IPS DF 6.9 (cell line): Measurements from ENCODE around the gene INPP4A.
A peak's percentile ranks its signal among the peaks of the same experiment; 100 is the strongest.

Experiments used
- DNase-seq: peaks from one replicate; pipeline ENCODE4 v3.0.0-alpha.2; 2013; ENCODE audit warnings: low read depth, low spot score
- H3K27ac ChIP-seq: one replicate; pipeline ENCODE4 v1.5.1; 2013; ENCODE audit warnings: low read length, control low read depth
- H3K27me3 ChIP-seq: 2 replicates; pipeline ENCODE4 v1.6.1; 2013; ENCODE audit warnings: mild to moderate bottlenecking, low read length; ENCODE audit not compliant: control insufficient read depth, insufficient read depth
- H3K36me3 ChIP-seq: 2 replicates; pipeline ENCODE4 v1.6.1; 2013; ENCODE audit warnings: low read length; ENCODE audit not compliant: control insufficient read depth, insufficient read depth
- H3K4me1 ChIP-seq: 2 replicates; pipeline ENCODE4 v1.6.1; 2013; ENCODE audit warnings: low read length; ENCODE audit not compliant: control insufficient read depth, insufficient read depth
- H3K4me3 ChIP-seq: 2 replicates; pipeline ENCODE4 v1.5.1; 2013; ENCODE audit warnings: mild to moderate bottlenecking, low read length
- H3K9me3 ChIP-seq: 2 replicates; pipeline ENCODE4 v1.6.1; 2013; ENCODE audit warnings: low read length, inconsistent platforms; ENCODE audit not compliant: control insufficient read depth, insufficient read depth
- WGBS: extraction: QIAGEN DNeasy Blood & Tissue Kit; methylation state at CpG from one replicate; pipeline ENCODE4 v1.1.7; 2013; ENCODE audit warnings: mixed read lengths, missing lambda C conversion rate; ENCODE audit not compliant: insufficient read length, insufficient coverage; 5-methylcytosine and 5-hydroxymethylcytosine counted together

Gene INPP4A

DNA sequence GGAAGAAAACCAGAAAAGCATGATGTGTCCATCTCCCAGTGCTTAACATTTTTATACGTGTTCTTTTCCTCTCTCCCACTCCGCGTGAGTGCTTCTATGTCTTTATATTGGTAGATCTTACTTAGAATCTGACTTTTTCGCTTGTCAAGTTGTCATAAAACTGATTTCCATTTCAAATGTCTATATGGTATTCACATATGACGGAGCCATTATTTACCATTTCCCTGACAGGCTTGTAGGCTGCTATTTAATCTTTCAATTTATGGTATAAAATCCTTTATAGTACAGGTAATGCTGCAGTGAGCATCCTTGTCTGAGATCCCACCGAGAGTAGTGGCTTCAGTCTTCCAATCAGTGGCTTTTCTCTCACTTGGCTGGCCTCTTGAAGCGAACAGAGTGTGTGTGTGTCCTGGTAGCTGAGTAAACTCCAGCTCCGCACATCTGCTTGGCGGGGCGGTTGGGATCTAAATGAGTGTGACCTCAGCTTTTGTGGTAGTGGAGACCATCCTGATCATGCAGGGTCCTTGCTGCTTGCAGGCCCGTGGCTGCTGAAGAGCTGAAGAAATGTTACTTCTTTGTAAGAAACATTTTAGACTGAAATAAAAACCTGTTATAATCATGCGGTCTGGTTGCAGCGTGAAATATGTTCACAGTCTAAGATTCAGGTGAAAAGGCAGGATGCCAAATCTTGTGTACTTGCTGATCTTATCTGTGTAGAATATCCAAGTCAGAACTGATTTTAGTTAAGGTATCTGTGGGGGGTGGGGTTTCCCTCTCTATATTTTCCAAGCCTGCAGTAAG is 40.2 kb downstream of the INPP4A start:
- H3K4me3 ChIP-seq, result no peak overlapping the region
- peaks cover 9% of the 10 kb centered on the region; the same call in 1 of the 2 replicates for H3K4me1 ChIP-seq
- H3K36me3 ChIP-seq, result no peaks in the 10 kb centered on the region
- no peaks in the 10 kb centered on the region for H3K9me3 ChIP-seq
- H3K27me3 ChIP-seq, result no peaks in the 10 kb centered on the region
- DNase-seq, result no peak
- no peak overlapping the region for H3K27ac ChIP-seq
- no CpG with 5 or more reads among the region's 13 CpGs for WGBS

- Histone ChIP-seq H3K4me3 (no peak overlapping the region), H3K27ac (no peak overlapping the region), H3K27me3 (no peaks in the 10 kb centered on the region), H3K4me1 (peaks cover 9% of the 10 kb centered on the region; the same call in 1 of the 2 replicates), H3K36me3 (no peaks in the 10 kb centered on the region), H3K9me3 (no peaks in the 10 kb centered on the region)
- no peak for DNase-seq
- no CpG with 5 or more reads among the region's 4 CpGs for WGBS
Observed at GRCh38 chr2:98485453-98485755, 40.7 kb downstream of the INPP4A start.

DNA sequence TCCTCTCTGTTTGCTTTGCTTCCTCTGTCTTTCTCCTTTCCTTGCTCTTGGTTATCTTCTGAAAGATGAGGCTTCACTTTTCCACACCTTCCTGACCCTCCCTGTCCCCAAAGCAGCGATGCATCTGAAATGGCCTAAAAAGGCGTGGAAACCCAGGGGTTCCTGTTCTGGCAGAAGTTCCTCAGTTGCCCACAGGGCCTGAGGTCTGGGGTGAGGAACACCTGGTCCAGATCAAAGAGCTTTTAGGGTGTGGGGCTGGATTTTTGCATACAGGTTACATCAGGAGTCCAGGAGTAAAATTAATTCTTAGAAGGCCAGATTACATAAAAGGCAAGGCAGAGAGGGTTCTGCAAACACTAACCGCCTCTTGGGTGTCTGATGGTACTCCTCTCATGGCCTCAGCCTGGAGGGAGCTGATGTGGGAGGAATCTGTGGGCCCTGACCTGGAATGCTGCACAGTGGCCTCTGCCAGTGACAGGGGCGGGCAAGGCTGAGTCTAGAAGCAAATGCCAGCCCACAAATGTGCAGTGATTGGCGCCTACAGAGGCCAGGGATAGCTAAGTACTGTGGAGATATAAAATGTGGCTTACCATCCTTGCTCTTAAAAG is 41.8 kb downstream of the INPP4A start:
- Histone ChIP-seq H3K27me3 (no peaks in the 10 kb centered on the region), H3K4me1 (peaks cover 7% of the 10 kb centered on the region; the same call in 1 of the 2 replicates), H3K27ac (no peak overlapping the region), H3K9me3 (no peaks in the 10 kb centered on the region), H3K36me3 (no peaks in the 10 kb centered on the region), H3K4me3 (no peak overlapping the region)
- no CpG with 5 or more reads among the region's 5 CpGs for WGBS
- no peak for DNase-seq

DNA sequence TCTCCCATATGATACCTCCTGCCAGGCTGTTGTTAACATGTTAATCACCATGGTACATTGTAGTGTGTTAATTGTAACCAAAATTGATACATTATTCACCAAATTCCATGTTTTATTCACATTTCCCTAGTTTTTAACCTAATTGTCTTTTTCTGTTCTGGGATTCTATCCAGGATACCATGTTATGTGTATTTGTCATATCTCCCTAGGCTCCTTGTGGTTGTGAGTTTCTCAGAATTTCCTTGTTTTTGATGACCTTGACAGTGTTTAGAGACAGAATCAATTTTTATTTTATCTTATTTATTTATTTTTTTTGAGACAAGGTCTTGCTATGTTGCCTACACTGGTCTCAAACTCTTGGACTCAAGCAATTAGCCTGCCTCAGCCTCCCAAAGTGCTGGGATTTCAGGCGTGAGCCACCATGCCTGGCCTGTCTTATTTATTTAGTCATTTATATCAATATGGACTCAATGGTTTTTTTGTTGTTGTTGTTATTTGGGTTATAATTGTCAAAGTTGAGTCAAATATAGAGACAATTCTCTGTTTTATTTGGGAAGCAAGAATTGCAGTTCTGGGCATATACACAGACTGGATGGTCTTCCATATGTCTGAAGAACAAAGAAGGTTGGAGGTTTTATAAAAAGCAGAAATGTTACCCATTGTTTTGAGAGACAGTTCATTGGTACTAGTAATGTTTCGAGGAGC is 42.6 kb downstream of the INPP4A start:
- WGBS, result no CpG with 5 or more reads among the region's 2 CpGs
- Histone ChIP-seq H3K4me3 (no peak overlapping the region), H3K9me3 (no peaks in the 10 kb centered on the region), H3K27ac (no peak overlapping the region), H3K4me1 (peaks cover 7% of the 10 kb centered on the region; the same call in 1 of the 2 replicates), H3K36me3 (no peaks in the 10 kb centered on the region), H3K27me3 (no peaks in the 10 kb centered on the region)
- no peak for DNase-seq

DNA sequence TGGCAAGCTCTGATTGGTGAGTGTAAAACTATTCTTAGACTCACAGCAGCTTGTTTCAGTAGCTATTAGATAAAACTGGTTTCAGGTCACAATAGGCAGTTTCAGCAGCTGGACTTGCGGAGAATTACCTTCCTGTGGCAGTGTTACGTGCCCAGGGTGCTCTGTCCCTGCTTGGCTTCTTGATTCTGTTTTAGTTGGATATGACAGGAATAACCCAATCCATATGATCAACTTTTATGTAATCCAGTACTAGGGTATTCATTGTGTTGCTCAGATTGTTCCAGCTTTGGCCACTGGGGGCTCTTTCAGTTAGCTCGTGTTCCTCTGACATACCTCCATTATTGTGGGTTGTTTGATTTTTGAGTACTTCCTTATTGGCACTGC is 43.1 kb downstream of the INPP4A start:
- H3K27ac ChIP-seq, result no peak overlapping the region
- H3K4me1 ChIP-seq, result peaks cover 7% of the 10 kb centered on the region; the same call in 1 of the 2 replicates
- no peaks in the 10 kb centered on the region for H3K9me3 ChIP-seq
- H3K4me3 ChIP-seq, result no peak overlapping the region
- peak; percentile 22 for DNase-seq
- no peaks in the 10 kb centered on the region for H3K27me3 ChIP-seq
- H3K36me3 ChIP-seq, result no peaks in the 10 kb centered on the region
- WGBS, result no CpG with 5 or more reads among the region's 3 CpGs

GRCh38 chr2:98488252-98488651 is 43.6 kb downstream of the INPP4A start:
- WGBS, result no CpG with 5 or more reads among the region's 4 CpGs
- Histone ChIP-seq H3K27me3 (no peaks in the 10 kb centered on the region), H3K27ac (no peak overlapping the region), H3K4me3 (no peak overlapping the region), H3K9me3 (no peaks in the 10 kb centered on the region), H3K4me1 (peaks cover 7% of the 10 kb centered on the region; the same call in 1 of the 2 replicates), H3K36me3 (no peaks in the 10 kb centered on the region)
- no peak for DNase-seq

DNA sequence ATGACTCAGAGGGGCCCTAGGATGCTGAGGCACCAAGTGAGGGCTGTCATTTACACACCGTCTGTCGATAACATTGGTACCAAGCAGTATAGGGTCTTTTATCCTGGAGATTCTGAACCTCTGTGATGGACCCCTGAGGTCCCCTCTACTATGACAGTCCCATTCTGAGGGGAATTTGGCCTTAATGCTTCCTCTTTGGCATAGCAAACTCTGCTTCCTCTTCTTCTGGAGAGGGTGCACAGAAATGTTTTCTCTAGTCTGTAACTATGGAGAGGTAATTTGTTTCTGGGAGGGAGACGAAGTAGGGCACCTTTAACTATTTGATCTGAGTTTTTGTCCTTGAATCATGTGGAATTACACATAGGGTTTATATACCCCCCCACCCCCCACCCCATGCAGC is 44.8 kb downstream of the INPP4A start:
- Histone ChIP-seq H3K4me3 (no peak overlapping the region), H3K27me3 (no peaks in the 10 kb centered on the region), H3K9me3 (no peaks in the 10 kb centered on the region), H3K36me3 (no peaks in the 10 kb centered on the region), H3K4me1 (peaks cover 3% of the 10 kb centered on the region; the same call in 1 of the 2 replicates), H3K27ac (no peak overlapping the region)
- no CpG with 5 or more reads among the region's 3 CpGs for WGBS
- DNase-seq, result no peak

GRCh38 chr2:98489971-98490962 is 45.6 kb downstream of the INPP4A start:
- Histone ChIP-seq H3K36me3 (no peaks in the 10 kb centered on the region), H3K4me1 (0 out of 2 replicates have a peak, but pooled peaks cover 2% of the 10 kb centered on the region), H3K27me3 (no peaks in the 10 kb centered on the region), H3K27ac (no peak overlapping the region), H3K9me3 (no peaks in the 10 kb centered on the region), H3K4me3 (no peak overlapping the region)
- WGBS, result no CpG with 5 or more reads among the region's 14 CpGs
- DNase-seq, result no peak

DNA sequence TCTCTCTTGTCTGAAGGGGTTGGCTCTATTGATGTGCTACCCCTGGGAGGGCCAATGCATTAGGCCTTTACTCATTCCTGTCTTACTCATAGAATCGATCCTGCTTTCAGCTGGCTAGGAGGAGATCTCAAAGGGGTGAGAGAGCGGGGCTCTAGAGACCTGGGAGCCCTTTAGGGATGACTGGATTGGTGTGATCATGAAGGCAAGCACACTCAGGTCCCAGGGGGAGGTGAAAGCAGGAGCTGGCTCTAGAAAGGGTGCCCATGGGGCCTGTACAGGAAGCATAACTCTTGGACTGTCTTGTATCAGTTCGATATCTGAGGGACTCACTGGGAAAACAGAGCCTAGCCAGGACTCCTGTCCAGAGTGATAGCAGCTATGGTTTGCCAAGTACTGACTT is 47.8 kb downstream of the INPP4A start:
- H3K4me1 ChIP-seq, result no peaks in the 10 kb centered on the region
- DNase-seq, result no peak
- no peak overlapping the region for H3K27ac ChIP-seq
- no peaks in the 10 kb centered on the region for H3K9me3 ChIP-seq
- no CpG with 5 or more reads among the region's 3 CpGs for WGBS
- H3K36me3 ChIP-seq, result no peaks in the 10 kb centered on the region
- H3K27me3 ChIP-seq, result no peaks in the 10 kb centered on the region
- H3K4me3 ChIP-seq, result no peak overlapping the region

DNA sequence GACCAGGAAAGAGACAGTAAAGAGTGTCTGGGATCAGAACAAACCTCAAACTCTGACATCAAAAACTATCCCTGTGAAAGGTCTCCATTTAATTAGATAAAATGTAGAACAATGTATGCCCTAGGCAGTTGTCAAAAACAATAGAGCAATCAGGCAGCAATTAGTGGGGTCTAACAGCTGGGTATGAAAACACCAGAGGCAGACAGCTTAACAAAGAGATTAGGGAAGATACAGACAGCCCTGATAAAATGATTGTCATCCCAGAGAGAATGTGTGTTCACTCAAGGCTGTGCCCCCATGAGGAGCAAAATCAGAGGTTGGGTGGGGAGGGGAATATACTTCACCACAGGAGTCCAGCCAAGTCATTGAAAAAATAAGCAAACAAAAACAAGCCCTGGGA is 50.0 kb downstream of the INPP4A start:
- Histone ChIP-seq H3K4me1 (no peaks in the 10 kb centered on the region), H3K36me3 (no peaks in the 10 kb centered on the region)

More for the DNA sequence above, 50.0 kb downstream of the INPP4A start:
- Histone ChIP-seq H3K27ac (no peak overlapping the region), H3K9me3 (no peaks in the 10 kb centered on the region), H3K4me3 (no peak overlapping the region), H3K27me3 (no peaks in the 10 kb centered on the region)
- no peak for DNase-seq
